Measurements from ENCODE around the gene LRRC43.

The LRRC43 gene

DNA sequence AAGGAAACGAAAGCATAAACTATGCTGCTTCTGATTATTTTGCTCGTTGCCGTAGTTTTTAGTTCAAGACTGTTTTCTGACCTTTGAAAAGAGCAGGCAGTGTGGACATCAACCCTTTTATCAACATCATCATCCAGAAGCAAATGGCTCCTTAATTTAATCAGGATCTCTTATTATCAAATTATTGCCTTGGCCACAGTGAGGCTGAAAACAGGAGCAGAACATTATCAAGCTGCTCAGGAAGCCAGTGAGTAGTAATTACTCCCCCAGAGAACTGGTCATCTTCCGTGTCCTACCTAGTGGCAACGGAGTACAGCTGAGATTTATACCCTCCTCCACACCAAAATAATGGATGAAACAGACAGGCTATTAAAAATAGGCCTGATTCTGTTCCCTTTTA is 45.2 kb downstream of the LRRC43 start:
- no peak for DNase-seq

DNA sequence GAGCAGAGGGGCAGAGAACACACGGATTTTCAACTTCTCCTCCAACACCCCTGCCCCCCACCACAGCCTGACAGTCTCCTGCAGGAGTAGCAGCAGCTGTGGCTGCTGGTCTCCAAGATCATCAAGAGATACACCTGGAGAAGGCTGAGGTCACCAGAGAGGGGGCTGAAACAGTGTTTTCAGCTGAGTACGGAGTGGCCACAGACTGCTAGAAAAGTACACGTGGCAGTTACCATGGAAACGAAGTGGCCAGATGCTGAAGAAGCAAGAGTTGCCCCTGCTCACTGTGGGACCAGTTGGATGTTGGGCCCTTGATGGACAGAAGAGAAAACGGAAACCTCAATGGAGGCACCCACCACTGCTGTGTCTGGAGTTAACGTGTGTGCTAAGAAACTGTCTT is 47.9 kb downstream of the LRRC43 start:
- no peak for DNase-seq

- DNase-seq: no peak
Measured at GRCh38 chr12:122232691-122233090, 49.8 kb downstream of the LRRC43 start.

DNA sequence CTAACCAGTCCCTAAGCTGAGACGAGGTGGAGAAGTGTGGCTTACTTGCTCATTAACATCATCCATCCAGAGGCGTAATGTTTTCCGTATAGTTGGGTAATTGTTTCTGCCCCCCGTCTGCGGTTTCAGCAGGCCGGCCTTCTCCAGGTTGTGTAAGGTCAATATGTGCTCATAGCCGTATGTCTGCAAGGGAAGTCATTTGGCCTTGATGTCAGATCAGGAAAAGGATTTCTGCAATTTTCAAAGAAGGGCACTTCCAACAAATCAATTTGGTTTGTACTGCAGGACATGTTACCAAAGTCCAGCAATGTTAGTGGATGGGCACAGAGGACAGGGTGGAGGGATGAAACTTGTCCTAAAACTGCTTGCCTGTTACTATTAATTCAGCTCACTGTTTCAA is 52.8 kb downstream of the LRRC43 start:
- no peak for DNase-seq

GRCh38 chr12:122238861-122239260 is 55.9 kb downstream of the LRRC43 start:
- DNase-seq: no peak

DNA sequence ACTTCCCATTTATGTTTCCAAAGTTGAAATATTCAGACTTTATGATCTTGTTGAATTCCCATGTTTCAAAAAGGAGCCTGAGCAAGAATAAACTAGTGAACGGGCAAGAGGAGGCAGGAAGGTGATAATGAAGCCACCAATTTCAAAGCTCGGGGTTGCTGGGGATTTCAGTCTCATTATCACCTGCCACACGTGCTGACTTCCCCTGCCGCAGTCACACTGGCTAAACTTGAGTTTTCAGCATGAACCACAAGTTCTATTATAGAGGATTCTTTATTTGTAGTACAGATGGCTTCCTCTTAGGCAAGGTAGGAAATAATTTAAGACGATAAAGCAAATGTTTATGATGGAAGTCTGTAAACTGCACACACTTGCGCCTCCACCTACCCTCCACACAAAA is 61.0 kb downstream of the LRRC43 start:
- DNase-seq: no peak

DNA sequence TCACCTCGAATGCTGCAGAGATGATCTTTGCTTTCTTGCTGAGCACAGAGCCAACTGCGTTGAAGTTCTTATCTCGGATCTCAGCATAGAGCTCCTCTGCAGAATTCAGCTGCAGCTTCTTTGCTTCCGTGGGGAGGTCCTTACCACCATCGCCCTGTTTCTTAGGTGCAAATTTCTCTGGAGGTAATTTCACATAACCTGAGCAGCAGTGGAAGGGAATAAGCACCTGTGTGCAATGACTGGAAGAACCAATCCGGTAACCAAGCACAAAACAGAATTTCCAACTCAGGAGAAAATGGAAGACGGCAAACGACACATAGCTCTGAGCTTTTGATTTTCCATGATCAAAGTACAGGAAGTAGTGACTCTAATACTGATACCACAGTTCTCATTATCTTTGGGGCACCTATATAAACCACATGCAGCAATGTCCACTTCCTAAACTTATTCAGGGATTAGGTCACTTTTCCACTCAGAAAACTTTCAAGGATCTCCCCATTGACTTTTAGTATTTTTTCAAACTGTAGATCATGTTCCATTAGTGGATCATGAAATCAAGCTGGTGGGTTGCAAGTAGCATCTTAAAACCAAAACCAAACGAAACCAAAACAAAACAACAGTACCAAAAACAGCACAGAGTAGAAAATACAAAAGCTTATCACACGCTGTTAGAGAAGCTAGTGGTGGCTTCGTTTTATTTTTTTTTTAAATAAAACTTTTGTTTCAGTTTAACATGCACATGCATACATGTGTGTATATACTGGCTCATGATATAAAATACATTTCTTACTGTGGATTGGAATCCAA is 61.8 kb downstream of the LRRC43 start:
- no peak for DNase-seq

- no peak for DNase-seq
Measured at GRCh38 chr12:122245553-122245952, 62.6 kb downstream of the LRRC43 start.

DNA sequence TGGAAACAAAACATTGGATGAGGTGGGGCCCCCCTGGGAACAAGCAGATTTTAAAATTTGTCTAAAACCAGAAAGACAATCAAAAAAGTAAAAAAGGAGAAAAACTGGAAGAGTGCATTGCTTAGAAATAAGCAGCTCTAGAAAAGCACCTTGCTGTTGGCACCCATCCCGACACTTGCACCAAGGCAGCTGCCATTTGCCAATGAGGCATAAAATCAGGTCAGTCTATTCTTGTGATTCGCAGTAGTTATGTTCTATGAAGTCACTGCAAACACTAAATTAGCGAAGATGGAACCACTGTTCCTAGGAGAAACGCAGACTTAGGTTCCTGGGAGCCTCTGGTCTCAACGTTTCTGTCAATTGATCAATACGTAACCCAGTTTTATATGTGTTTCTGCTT is 67.1 kb downstream of the LRRC43 start:
- DNase-seq: no peak

DNA sequence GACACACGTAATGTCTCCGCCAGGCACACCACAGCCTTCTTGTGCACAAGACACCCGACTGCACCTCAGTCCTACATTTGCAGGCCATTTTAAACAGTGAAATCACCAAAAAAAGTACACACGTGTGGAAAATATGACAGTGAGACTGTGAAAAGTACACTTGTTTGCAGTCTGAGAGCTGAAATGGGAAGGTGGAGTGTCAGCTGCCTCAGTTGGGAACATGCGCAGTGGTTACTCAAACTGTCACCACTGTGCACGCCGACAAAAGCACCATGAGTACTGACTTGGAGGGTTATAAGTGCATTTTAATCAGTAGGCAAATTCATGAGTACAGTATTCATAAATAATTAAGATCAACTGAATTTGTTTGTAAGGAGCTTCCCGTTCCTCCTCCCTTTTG is 67.6 kb downstream of the LRRC43 start:
- DNase-seq: no peak

All from islet precursor cell (in vitro differentiated cells).